Fibroblast of pulmonary artery (primary cell): Measurements from ENCODE around the gene POLA1.

Experiments
- DNase-seq: peaks from one replicate; pipeline ENCODE4 v3.0.0-alpha.2; 2010; ENCODE audit warnings: low read depth
- H3K4me3 ChIP-seq: replicated peaks from 2 replicates; pipeline ENCODE4 v1.5.1; 2011; ENCODE audit warnings: low read depth, mild to moderate bottlenecking, control low read depth, low read length, moderate library complexity
- CTCF ChIP-seq: IDR thresholded peaks from 2 replicates; pipeline ENCODE4 v1.5.1; 2011; ENCODE audit warnings: mild to moderate bottlenecking, control low read depth, low read length, inconsistent platforms; ENCODE audit errors: missing control alignments

POLA1 gene

GRCh38 chrX:24694825-24695224 is 1.1 kb downstream of the POLA1 start:
- TF ChIP-seq CTCF: no peak
- peak; percentile 4 for DNase-seq
- H3K4me3 ChIP-seq: peak overlapping the region; percentile 79

GRCh38 chrX:24696294-24696693 is 2.6 kb downstream of the POLA1 start:
- no peak for DNase-seq
- TF ChIP-seq CTCF: no peak
- no peak overlapping the region for H3K4me3 ChIP-seq

- no peak for TF ChIP-seq CTCF
- H3K4me3 ChIP-seq: no peak overlapping the region
- no peak for DNase-seq
Observed at GRCh38 chrX:24702362-24703184, 8.9 kb downstream of the POLA1 start.

GRCh38 chrX:24703185-24703494 is 9.4 kb downstream of the POLA1 start:
- no peak overlapping the region for H3K4me3 ChIP-seq
- DNase-seq: no peak
- no peak for TF ChIP-seq CTCF

GRCh38 chrX:24718771-24719170 is 25.1 kb downstream of the POLA1 start:
- no peak for TF ChIP-seq CTCF
- DNase-seq: no peak
- no peak overlapping the region for H3K4me3 ChIP-seq

GRCh38 chrX:24720036-24720435 is 26.3 kb downstream of the POLA1 start:
- no peak for TF ChIP-seq CTCF
- no peak for DNase-seq
- H3K4me3 ChIP-seq: no peak overlapping the region

GRCh38 chrX:24728530-24728929 is 34.8 kb downstream of the POLA1 start:
- no peak for TF ChIP-seq CTCF
- no peak overlapping the region for H3K4me3 ChIP-seq
- no peak for DNase-seq
